GM18909 (cell line): ENCODE results near the gene FBXL17.
"Not testable (repeated sequence)": the region's sequence is repeated elsewhere in the genome, so short reads cannot be mapped to it uniquely, and the experiment has no call there.

ENCODE experiments used
- ATAC-seq: cut with Tn5 transposase; IDR thresholded peaks from one replicate; pipeline ENCODE4 v1.9.1; 2021; ENCODE audit warnings: mild to moderate bottlenecking; ENCODE audit not compliant: unreplicated experiment, poor library complexity

Gene FBXL17

GRCh38 chr5:108315829-108316228 lies 66.1 kb downstream of the FBXL17 start:
- no peak for ATAC-seq

GRCh38 chr5:108312258-108312657 lies 69.6 kb downstream of the FBXL17 start:
- no peak for ATAC-seq

DNA sequence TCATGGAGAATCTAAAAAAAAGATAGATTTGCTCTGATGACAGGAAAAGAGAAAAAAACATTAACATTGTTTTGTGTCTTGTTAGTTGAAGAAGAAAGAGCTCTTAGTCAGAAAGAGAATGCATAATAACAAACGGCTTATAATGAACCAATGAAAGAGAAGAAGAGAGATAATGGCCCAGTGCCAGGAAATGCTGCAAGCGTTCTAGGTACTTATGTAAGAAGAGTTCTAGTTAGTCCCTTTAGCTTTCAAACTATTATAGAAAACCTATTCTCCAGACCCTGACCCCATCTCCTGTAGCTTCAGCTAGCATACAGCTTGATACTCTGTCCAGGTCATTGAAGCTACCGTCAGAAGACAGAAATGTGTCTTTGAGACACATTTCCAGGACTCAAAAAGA lies 70.2 kb downstream of the FBXL17 start:
- no peak for ATAC-seq

GRCh38 chr5:108303611-108304010 lies 78.3 kb downstream of the FBXL17 start:
- no peak for ATAC-seq

- no peak for ATAC-seq
Measured at GRCh38 chr5:108303086-108303485, 78.8 kb downstream of the FBXL17 start.

GRCh38 chr5:108297042-108297601 lies 84.8 kb downstream of the FBXL17 start:
- no peak for ATAC-seq

DNA sequence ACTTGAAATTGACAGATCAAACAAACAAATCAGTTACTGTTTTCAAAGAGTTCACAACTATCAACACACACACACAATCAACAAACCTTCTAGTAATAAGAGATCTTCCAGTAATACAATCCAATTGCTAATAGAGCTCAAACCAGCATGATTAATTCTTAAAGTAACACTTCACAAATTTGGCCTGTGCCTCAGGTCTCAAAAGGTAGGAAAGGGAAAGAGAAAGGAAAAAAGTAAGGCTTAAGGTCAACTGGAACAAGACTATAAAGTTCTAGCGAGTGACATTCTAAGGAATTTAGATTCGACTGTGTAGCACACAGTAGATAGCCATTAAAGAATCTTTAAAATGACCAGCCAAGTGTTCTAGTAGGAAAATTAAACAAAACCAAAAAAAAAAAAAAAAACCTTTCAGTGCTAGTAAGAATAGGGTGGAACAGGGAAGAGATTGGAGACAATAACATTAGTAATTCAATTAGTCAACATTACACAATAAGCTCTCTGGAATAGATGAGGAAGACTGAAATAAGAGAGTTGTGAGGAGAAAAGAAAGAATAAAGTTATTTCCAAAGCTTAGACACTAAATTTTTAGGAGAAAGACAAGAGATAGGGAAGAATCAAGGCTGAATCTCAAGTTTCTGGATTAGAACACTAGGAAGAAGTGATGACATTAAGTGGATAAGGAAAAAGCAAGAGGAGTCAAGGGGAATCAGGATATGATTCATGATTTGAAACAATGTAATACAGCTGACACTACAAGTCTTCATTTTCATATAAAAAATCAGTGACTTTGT lies 86.1 kb downstream of the FBXL17 start:
- no peak for ATAC-seq

DNA sequence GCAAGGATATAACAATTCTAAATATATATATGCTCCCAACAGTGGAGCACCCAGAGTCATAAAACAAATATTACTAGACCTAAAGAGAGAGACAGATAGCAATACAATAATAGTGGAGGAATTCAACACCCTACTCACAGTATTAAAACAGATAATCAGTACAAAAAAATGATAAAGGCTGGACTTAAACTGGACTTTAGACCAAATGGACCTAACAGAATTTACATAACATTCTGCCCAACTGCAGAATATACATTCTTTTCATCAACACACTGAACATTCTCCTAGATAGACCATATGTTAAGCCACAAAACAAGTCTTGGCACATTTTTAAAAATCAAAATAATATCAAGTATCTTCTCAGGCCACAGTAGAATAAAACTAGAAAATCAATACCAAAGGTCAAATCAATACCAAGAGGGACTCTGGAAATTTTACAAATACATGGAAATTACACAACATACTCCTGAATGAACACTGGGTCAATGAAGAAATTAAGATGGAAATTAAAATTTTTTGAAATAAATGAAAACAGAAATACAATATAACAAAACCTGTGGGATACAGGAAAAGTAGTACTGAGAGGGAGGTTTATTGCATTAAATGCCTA lies 100.8 kb downstream of the FBXL17 start:
- ATAC-seq = no peak

DNA sequence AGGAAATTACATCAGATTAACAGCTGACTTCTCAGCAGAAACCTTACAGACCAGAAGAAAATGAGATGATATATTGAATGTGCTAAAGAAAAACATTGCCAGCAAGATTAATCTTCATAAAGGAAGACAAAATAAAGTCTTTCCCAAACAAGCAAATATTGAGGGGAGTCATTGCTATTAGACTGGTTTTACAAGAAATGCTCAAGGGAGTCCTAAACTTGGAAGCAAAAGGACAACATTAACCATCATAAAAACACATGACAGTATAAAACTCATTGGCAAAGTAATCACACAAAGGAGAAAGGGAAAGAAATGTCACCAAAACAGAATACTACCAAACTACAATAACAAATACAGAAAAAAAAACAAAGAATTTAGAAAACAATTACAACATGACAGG lies 101.7 kb downstream of the FBXL17 start:
- ATAC-seq = no peak

DNA sequence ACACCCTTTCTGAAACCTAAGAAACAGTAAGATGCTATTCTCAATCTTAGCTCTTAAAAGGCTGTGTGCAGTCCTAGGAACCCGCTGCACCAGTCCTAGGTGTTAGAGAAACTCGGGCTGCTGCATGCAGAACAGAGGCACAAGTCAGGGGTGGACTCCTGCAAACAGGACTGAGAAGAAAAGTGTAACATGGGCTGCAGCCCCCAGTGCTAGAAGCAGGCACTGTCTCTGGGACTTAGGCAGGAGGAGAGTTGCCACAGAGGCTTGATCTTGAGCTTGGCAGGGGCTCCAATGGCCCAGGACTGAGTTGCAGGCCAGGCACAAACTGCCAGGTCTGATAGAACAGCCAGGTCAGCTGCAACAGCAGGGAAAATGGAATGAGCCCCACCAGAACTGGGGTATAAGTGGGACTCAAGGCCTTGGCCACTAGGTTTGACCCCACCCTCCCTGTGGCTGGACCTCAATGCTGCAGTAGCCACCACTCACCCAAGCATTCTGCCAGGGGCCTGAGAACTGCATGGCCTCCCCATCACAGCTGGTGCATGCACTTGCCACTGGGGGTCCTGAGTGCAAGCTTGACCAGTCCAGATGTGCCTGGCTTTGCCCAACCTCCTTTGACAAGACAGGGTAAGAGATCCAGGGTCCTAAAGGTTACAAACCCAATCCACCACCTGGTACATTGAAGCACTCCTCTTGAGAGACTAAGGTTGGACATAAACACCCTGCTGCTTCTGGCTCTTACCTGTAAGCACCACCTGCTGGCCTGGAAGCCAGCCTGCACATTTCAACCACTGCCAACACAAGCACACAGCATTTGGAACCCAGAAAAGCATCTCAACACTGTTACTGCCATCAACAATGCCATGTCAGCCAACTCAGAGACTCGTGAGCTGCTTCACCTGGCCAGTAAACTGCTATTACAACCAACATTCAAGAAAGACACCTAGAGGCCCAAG lies 103.3 kb downstream of the FBXL17 start:
- no peak for ATAC-seq

DNA sequence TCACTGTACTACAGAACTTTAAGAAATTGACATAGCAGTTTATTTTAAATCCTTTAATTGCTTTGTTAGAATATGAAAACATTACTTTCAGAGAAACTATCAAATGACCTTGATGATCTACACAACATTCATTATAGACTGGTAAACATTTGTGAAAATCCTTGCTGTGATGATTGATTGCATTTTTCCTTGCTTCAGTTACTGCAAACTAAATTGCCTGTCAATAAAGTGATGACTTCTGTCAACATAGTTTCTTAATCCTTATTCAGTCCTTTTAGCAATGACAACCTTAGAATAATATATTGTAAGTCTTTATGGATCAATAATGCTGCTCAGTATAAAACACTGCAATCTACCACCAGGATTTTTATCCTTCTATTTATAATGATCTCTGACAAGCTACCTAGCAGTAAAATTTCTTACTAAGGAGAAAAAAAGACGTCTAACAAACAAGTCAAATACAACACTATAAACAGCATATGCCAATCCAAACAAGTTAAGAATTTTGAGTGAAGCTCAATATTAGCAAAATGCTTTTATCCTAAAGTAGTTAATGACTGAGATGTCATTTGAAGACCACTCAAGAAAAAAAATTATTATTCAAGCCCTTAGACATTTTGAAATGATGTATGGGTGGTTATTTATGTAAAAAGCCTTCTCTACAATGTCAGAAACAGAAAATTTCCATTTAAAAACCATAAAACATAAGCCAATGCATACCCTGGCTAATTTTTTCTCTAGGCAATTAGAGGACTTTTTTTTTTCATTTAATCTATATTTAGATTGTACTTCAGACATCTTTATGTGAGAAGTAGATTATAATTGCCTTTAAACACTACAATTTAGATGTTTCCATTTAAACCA lies 105.5 kb downstream of the FBXL17 start:
- no peak for ATAC-seq

GRCh38 chr5:108274080-108274479 lies 107.8 kb downstream of the FBXL17 start:
- not testable (repeated sequence) for ATAC-seq

- no peak for ATAC-seq
Measured at GRCh38 chr5:108271127-108271526, 110.8 kb downstream of the FBXL17 start.

GRCh38 chr5:108266242-108266641 lies 115.7 kb downstream of the FBXL17 start:
- no peak for ATAC-seq

DNA sequence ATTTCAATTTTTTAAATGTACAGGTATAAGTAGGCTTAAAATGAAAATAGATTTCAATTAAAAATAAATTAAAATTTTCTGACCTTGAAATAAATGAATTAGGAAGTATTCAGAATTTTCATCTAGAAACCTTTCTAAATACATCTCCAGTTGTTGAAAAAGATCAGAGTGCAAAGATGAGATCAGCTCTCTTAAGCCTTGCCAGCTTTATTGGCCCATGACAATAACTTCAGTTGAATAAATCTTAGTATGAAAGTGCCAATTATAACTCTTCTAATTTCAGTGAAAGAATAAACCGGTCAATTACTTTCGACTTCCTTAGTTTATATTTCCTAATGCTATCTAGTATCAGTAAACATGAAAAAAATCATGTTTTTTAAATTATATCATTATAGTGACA lies 117.4 kb downstream of the FBXL17 start:
- ATAC-seq = no peak

DNA sequence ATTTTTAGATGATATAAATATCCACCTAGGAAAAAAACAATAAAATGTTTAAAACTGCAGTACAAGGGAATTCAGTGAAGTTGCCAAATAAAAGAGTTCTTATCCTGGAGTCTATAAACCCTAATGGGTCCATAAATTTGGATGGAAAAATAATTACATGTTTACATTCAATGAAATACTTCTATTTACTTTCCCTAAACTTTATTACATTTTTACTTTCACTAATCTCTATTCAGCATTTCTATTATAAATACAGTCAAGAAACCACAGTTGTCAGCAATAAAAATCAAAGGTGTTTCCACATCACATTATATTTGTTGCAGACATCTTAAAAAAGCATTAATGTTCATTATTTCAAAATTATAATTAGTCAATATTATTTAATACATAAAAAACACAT lies 118.6 kb downstream of the FBXL17 start:
- no peak for ATAC-seq

DNA sequence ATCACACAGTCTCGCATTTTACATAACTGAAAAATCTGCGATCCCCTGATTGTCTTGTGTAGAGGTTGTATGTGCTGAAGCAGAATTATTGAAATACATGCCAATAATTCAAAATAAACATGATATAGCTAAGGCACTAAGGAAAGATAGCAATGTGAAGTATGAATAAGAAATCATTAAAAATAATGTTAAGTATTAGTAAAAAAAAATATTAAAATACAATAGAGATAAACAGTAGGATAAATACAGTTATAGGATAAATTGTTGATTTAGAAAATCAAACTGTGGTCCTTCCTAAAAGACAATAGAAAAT lies 121.1 kb downstream of the FBXL17 start:
- no peak for ATAC-seq

DNA sequence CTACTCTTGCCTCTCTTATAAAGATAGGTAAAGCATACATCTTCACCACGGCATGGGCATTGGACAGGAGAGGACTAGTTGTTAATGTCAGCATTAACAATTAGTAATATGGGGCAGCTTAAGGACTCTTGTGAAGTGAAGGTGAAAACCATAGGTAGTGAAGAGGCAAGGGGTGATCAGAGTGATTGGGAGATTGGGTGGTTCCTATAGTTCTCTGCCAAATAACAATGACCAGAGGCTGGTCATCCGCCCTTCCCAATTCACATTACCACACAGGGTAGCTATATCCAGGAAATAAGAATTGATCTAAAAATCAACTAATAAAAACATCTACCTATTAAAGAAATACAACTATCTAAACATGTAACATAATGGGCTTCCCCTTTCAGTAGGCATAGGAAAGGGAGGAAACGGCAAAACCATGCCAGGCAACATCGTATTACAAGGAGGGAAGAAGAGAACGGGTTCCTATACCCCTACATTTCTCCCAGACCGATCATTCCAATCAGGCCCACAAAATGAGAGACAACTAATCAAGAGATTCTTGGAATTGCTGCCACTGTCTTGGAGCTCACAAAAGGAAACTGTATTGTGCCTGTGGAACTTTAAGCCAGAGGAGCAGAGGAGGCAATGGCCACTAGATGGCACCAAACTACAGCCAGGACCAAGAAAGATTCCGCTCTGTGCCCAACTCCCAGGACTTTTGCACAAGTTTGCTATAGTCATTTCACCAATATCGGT lies 121.6 kb downstream of the FBXL17 start:
- peak; percentile 97 for ATAC-seq

DNA sequence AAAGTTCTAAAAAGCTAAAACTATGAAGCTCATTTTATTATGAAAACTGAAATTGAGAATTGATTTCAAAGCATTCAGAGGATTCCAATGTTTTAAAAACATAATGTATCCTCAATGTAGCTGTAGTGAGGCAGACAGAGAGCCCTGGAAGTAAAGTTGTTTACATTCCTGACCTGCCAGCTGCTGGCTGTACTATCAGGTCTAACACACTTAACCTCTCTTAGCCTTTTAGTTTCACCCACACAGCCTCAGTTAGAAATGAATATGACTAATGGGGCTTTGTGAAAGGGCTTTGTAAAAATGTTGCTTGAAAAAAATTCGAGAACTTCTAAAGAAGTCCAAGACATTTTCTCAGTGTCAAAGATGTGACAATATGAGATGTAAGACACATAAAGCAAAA lies 122.6 kb downstream of the FBXL17 start:
- ATAC-seq = no peak
